Fibroblast of skin of abdomen (primary cell): Measurements from ENCODE around the gene CEACAM6. TPM values are rescaled to one million over a fixed set of nuclear protein-coding genes. Genes with fewer than 3 reads are reported as not detected.
"Not testable (repeated sequence)": the region's sequence is repeated elsewhere in the genome, so short reads cannot be mapped to it uniquely, and the experiment has no call there.

Experiments
- DNase-seq: peaks from one replicate; pipeline ENCODE4 v3.0.0-alpha.2; 2013
- polyA plus RNA-seq, 2 experiments: library from polyadenylated mRNA; unstranded; fragments of 120-200 nt; gene quantifications; one replicate each; pipeline ENCODE4 v1.2.1, GENCODE V29; 2013; ENCODE audit not compliant: insufficient read length in 2 of 2

The CEACAM6 gene
- not detected for polyA plus RNA-seq (2013, experiment 1 of 2; ENCODE audit: insufficient read length)
- polyA plus RNA-seq (2013, experiment 2 of 2; ENCODE audit: insufficient read length), result not detected

DNA sequence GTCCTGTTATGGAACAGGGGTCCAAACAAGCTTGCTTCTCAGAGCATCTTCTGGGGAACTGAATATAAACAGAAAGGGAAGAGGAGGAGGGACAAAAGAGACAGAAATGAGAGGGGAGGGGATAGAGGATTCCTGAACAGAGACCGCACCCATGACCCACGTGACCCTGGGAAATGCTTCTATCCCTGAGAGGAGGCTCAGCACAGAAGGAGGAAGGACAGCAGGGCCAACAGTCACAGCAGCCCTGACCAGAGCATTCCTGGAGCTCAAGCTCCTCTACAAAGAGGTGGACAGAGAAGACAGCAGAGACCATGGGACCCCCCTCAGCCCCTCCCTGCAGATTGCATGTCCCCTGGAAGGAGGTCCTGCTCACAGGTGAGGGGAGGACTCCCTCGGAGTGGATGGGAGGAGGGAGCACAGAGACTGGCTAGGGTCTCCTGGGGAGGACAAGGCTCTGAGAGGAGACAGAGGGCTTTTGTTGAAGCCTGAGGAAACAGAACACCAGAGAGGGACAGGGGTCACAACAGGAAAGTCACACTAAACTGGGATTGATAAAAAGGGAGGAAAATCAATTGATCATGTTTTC is at the start of gene CEACAM6:
Gene CEACAM6 (plus strand): TSS at position 203 of the 586 bp plus-strand sequence. CDS start 109 bp downstream, at position 312.
- DNase-seq, result no peak

DNA sequence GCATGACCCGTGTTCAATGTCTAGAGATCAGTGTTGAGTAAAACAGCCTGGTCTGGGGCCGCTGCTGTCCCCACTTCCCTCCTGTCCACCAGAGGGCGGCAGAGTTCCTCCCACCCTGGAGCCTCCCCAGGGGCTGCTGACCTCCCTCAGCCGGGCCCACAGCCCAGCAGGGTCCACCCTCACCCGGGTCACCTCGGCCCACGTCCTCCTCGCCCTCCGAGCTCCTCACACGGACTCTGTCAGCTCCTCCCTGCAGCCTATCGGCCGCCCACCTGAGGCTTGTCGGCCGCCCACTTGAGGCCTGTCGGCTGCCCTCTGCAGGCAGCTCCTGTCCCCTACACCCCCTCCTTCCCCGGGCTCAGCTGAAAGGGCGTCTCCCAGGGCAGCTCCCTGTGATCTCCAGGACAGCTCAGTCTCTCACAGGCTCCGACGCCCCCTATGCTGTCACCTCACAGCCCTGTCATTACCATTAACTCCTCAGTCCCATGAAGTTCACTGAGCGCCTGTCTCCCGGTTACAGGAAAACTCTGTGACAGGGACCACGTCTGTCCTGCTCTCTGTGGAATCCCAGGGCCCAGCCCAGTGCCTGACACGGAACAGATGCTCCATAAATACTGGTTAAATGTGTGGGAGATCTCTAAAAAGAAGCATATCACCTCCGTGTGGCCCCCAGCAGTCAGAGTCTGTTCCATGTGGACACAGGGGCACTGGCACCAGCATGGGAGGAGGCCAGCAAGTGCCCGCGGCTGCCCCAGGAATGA is 48.4 kb upstream of the CEACAM6 start:
- peak; percentile 7 for DNase-seq

DNA sequence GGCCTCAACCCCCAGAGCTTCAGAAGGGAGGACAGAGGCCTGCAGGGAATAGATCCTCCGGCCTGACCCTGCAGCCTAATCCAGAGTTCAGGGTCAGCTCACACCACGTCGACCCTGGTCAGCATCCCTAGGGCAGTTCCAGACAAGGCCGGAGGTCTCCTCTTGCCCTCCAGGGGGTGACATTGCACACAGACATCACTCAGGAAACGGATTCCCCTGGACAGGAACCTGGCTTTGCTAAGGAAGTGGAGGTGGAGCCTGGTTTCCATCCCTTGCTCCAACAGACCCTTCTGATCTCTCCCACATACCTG is 47.9 kb upstream of the CEACAM6 start:
- DNase-seq, result no peak

DNA sequence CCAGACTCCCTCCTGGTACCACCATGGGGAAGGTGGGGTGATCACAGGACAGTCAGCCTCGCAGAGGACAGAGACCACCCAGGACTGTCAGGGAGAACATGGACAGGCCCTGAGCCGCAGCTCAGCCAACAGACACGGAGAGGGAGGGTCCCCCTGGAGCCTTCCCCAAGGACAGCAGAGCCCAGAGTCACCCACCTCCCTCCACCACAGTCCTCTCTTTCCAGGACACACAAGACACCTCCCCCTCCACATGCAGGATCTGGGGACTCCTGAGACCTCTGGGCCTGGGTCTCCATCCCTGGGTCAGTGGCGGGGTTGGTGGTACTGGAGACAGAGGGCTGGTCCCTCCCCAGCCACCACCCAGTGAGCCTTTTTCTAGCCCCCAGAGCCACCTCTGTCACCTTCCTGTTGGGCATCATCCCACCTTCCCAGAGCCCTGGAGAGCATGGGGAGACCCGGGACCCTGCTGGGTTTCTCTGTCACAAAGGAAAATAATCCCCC is 47.4 kb upstream of the CEACAM6 start:
- DNase-seq, result no peak

DNA sequence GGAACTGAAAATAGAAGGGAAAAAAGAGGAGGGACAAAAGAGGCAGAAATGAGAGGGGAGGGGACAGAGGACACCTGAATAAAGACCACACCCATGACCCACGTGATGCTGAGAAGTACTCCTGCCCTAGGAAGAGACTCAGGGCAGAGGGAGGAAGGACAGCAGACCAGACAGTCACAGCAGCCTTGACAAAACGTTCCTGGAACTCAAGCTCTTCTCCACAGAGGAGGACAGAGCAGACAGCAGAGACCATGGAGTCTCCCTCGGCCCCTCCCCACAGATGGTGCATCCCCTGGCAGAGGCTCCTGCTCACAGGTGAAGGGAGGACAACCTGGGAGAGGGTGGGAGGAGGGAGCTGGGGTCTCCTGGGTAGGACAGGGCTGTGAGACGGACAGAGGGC is 46.8 kb upstream of the CEACAM6 start, which contains the start of gene CEACAM5:
Gene CEACAM5 (plus strand): TSS at position 146 of the 400 bp plus-strand sequence. CDS start 106 bp downstream, at position 252.
- DNase-seq, result no peak

DNA sequence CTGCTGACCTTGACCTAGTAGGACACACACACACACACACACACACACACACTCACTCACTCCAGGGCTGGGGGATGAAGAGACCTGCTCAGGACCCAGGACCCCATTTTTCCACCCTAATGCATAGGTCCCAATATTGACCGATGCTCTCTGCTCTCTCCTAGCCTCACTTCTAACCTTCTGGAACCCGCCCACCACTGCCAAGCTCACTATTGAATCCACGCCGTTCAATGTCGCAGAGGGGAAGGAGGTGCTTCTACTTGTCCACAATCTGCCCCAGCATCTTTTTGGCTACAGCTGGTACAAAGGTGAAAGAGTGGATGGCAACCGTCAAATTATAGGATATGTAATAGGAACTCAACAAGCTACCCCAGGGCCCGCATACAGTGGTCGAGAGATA is 45.8 kb upstream of the CEACAM6 start:
- DNase-seq, result not testable (repeated sequence)

DNA sequence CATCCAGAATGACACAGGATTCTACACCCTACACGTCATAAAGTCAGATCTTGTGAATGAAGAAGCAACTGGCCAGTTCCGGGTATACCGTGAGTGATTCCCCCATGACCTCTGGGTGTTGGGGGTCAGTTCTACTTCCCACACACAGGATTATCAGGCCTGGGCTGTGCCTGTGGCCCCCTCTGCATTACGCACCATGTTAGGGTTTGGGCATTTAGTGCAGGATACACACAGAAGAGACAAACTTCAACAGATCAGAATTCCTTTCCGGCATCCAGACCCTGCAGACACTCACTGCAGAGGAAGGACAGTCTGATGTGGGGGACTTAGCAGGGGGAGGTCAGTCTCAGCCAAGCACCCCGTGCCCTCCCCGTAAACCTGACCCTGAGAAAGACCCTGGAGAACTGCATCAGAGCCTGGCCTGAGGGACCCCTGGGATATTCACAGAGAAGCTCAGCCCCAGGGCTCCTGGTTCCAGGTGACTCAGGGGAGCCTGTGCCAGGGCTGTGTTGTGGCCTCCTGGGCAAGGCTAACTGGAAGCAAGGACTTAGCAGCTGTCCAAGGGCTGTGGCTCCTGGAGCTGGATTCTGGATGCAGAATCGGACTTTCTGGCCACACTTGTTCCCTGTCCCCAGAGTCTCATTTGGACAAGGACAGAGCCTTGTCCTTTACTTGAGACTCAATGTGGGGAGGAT is 45.2 kb upstream of the CEACAM6 start:
- no peak for DNase-seq

DNA sequence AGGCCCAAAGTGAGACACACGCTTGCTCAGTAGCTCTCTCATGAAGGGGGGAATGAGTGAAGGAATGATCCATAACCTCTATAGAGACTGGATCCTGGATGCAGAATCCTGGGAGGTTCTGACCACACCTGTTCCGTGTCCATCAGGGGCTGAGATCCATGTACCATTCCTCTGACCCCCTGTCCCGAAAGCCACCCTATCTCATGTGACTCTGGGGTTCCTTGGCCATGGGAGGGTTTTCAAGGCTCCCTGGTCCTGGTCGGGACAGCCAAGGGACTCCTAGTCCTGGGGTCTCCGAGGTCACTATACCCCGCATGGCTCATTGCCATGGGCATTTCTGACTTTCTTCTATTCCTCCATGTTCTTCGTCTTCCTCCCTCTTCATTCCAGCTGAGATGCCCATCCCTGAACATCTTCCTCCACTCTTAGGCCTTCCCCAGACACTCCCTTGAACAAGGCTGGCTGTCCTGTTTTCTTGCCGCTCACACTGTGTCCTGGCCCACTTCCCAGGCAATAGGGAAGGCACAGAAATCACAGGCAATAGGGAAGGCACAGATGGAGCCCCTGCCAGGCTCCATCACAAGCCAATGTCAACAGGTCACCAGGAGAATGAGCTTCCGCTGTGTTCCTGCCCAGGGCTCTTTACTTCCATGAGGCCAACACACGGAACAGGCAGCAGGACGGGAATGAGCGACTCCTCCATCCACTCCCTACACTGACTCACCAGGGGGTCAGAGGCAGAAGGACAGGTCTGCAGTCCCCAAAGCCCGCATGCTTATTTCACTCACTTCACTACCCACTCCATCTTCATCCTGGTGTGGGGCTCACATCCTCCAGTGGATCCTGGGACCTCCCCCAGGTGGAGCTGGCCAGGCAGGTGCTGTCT is 43.7 kb upstream of the CEACAM6 start:
- no peak for DNase-seq

DNA sequence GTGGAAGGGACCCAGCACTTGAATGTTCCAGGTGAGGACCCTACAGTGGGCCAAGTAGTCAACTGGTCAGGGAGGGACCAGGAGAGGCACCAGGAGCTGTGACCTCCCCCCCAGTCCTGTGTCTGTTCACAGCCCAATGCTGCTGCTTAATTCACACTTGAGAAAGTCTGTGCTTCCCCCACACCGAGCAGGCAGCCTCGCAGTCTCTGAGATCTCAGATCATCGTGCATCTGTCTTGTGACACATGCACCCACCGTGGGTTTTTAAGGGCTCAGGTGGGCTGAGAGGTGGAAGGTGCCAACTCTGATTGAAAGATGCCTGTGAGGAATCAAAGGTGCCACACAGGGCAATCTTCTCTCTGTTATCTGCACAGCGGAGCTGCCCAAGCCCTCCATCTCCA is 40.7 kb upstream of the CEACAM6 start:
- DNase-seq, result no peak

DNA sequence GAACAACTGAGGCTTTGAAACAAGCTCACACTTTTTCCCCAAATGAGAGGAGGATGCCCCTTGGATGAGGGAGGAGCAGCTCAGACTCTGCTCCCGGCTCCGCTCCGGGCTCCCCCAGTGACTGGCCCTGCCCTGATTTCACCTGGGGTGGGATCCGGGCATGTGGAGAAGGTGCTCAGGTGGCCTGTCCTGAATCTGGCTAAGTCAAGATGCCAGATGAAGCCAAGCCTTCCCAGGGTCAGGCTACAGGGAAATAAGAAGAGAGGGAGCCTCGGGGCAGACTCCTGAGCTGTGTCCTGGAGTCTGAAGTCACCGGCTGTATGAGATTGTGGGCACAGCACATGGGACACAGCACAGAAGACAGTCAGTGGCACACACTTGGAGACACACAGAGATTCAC is 36.6 kb upstream of the CEACAM6 start:
- no peak for DNase-seq

DNA sequence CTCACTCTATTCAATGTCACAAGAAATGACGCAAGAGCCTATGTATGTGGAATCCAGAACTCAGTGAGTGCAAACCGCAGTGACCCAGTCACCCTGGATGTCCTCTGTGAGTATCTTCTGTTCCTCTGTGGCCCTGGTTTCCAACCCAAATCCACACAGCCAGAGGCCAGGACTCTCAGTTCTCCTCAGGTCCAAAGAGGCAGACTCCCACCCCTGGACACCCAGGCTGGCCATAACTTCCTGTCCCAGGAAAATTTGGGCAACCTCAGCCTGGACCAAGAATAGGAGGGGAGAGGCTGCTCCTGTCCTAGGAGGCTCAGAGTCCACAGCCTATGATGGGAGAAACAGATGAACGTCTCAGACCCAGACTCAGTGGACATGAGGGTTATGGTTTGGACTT is 35.2 kb upstream of the CEACAM6 start:
- no peak for DNase-seq

DNA sequence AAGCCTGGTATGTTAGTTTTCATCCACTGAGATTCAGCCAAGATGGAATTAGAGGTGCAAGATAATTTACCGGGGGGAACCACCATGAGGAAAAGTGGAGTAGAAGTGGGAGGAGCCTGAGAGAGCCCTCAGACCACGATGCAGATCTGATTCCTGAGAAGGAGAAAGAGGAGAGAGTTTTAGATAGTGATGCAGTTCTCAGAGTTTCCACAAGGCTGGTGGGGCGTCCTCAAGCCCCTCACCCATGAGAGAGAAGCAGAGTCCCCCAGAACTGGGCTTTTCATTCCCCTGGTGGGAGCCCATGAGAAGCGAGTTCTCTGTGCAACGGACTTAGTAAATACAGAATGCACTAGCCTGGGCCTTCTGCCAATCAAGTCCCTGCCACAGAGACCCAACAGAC is 28.8 kb upstream of the CEACAM6 start:
- DNase-seq, result no peak

DNA sequence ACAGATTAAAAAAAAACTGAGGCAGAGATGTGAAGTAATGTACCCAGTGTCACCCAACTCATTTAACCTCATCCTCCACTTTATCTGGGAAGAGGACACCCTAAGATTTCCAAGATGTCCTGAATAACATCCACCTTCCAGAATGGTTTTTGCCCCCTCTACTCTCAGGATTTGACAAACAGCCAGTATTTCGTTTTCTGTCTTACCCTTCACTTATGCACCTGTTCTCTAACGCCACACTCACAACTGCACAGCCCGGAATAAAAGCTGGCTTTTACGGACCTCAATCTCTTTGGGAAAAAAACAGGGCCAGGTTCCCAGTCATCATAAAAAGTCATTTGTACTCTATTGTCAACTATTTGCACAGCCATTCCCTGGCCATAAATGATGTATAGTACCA is 21.2 kb upstream of the CEACAM6 start:
- no peak for DNase-seq

DNA sequence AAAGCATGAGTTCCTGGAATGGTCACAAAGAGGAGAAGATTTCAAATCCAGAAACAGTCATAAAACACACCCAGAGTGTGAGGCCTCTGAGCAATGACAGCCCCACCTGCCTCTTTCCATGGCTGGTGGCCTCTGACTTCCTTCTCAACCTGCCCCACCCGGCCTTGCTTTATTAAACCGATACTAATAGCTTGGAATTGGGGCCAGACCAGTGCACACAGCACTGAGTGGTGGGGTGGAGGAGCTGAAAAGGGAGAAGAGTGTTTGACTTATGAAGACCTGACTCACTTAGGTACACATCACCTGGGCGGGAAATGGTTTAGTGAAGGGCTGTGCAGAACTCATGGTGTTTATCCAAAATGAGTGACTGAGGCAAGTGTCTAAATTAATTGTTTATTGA is 20.7 kb upstream of the CEACAM6 start:
- no peak for DNase-seq

DNA sequence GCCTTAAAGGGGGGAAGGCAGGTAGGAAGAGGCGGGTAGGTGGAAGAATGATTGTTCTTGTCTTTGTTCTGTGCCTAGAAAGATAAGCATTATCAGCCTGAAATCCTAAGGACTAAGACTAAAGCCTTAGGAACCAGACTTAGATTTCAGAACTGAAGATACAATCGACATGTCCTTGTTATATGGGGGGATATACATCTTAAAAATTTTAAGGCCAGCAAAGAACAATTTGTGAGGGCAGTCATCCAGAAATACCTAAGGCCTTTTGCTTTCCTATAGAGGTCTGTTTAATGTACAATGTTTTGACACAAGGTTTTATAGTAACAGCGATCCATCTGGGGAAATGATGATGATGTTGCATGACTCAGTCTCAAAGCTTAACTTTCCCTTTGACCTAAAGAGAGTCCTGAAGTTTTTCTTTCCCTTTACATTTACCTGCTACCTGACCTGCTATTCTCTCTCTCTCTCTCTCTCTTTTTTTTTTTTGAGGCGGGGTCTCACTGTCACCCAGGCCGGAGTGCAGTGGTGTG is 20.2 kb upstream of the CEACAM6 start:
- no peak for DNase-seq

DNA sequence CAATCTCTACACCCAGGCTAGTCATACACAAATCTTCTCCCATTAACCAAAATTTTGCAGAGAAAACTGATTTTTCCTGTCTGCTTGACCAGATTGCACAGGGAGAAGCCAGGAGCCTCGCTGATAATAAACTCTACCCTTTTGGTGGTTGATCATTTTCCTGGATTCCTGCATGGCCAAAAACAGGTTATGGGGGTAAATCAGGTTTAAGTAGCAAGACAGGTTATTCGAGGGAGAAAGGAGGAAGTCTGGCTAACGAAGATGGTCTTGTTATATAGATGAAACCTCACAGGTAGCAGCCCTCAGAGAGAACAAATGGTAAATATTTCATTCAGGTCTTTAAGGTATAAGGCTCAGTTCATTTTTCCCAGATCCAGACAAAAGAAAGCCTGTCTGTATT is 16.0 kb upstream of the CEACAM6 start:
- no peak for DNase-seq

DNA sequence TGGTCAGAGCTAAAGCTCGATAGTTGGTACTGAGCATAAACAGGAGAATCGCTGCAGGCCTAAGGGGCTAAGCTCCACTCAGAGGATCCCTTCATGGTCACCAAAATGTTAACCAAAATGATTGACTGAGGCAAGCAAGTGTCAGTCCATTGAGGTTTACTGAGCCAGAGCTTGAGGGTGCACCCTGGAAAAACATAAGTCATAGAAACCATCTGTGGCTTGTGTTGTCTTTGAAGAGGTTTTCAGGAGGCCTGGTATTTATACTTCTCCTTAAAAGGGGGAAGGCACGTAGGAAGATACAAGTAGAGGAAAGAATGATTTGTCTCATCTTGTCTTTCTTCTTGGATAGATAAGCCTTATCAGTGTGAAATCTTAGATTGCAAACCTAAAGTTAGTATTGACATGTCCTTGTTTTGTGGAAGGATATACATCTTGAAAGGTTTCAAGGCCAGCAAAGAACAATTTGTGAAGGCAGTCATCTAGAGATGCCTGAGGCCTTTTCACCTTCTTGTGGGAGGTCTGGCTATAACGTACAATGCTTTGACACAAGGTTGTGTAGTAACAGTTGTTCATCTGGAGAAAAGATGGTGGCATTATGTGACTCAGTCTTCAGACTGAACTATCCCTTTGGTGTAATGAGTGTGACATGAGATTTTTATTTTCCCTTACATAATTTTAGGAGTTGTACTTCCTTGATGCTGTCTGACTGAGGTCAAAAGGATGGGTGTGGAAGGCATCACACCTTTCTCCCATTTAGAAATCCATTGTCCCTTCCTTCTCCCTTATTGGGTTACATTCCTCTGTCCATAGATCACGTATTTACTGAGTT is 14.7 kb upstream of the CEACAM6 start:
- no peak for DNase-seq

DNA sequence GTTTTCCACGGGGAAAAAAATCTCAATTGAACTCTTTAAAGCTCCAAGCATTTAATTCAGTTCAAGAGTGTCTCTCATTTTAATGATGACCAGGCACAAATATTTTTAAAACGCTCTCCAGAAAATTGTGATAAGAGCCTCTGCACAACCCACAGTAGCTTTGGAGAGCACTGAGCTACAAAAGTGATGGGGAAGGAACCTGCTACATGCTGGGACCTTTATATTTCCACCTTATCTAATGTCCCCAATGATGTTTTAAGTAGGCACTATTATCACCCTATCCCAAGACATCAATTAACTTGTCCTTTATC is 14.1 kb upstream of the CEACAM6 start:
- no peak for DNase-seq

DNA sequence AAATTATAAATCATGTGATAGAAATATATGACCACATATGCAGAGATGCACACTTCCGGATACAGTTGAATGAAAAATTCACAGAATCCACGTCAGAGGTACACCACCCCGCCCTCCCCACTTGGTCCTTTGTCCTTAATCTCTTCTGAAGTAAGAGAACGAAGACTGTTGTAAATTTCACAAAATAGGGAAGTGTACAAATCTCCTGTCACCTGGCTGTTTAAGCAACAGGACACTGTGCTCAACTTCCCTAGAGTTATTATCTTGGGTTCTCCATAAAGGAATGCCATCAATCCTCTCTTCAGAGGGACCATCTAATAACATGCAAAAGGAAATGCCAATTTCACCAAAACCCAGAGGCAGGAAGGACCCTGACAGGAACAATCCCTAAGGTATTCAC is 10.5 kb upstream of the CEACAM6 start:
- no peak for DNase-seq

DNA sequence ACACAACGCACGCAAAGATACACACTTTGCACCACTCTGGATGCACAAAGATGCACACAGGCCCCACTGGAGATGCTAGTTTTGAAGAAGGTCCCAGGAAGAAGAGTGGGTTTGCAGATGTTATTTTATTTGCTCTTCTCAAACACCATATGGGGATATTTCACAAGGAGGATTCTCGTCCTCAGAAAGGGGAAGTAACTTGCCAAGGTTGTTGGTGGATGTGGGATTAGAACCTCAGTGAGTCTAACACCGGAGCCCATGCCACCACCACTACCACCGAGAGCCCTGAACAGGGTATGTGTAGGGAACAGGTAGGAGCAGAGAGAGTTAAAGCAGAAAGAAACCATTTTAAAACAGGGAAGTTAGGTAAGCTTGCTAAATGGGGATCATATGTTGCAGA is 9.6 kb upstream of the CEACAM6 start:
- no peak for DNase-seq

DNA sequence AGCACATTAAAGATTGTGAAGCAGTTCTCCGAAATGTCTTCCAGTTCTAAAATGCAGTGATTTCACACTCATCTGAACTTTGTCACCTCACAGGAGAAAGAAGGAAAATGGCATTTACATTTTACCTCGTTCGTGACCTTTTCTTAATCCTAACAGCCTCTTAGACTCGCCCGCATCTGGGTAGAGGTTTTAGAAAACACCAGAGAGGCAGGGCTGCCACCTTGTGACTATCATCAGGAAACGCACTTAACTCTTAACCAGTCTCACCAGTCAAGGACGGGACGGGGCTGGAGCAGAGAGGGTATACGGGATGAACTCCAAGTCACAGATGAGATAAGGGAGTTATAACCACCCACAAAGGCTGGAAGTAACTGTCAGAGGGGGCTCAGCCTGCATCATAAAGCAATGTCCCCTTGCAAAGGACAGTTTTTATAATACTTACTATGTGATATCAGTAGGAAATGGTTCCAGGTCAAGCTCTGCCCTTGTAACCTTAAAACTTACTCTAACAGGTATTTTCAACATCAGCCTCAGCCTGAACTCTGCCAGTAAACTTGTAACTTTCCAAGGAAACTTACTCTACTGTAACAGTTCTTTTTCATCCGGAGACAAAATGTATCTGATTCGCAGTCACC is 8.6 kb upstream of the CEACAM6 start:
- peak; percentile 17 for DNase-seq
